Skeletal muscle satellite cell (primary cell): ENCODE measurements around the gene RASSF8.

Source experiments
- H3K27me3 ChIP-seq: 2 replicates; pipeline ENCODE4 v1.7.0; 2013; ENCODE audit warnings: low read length; ENCODE audit not compliant: control insufficient read depth, insufficient read depth
- H3K36me3 ChIP-seq: 2 replicates; pipeline ENCODE4 v1.7.0; 2013; ENCODE audit warnings: mild to moderate bottlenecking, control low read depth, low read length; ENCODE audit not compliant: insufficient read depth
- H3K4me1 ChIP-seq: 2 replicates; pipeline ENCODE4 v1.7.0; 2013; ENCODE audit warnings: low read length; ENCODE audit not compliant: control insufficient read depth, insufficient read depth
- H3K4me2 ChIP-seq: 2 replicates; pipeline ENCODE4 v1.7.0; 2013; ENCODE audit warnings: mild to moderate bottlenecking, low read length
- H3K4me3 ChIP-seq: 2 replicates; pipeline ENCODE4 v1.7.0; 2013; ENCODE audit warnings: low read length
- H3K9ac ChIP-seq: 2 replicates; pipeline ENCODE4 v1.7.0; 2013; ENCODE audit warnings: mild to moderate bottlenecking, low read depth, low read length, moderate library complexity
- H3K9me3 ChIP-seq: replicated peaks from 2 replicates; pipeline ENCODE4 v1.7.0; 2013; ENCODE audit warnings: mild to moderate bottlenecking, control low read depth, low read length

RASSF8 gene

DNA sequence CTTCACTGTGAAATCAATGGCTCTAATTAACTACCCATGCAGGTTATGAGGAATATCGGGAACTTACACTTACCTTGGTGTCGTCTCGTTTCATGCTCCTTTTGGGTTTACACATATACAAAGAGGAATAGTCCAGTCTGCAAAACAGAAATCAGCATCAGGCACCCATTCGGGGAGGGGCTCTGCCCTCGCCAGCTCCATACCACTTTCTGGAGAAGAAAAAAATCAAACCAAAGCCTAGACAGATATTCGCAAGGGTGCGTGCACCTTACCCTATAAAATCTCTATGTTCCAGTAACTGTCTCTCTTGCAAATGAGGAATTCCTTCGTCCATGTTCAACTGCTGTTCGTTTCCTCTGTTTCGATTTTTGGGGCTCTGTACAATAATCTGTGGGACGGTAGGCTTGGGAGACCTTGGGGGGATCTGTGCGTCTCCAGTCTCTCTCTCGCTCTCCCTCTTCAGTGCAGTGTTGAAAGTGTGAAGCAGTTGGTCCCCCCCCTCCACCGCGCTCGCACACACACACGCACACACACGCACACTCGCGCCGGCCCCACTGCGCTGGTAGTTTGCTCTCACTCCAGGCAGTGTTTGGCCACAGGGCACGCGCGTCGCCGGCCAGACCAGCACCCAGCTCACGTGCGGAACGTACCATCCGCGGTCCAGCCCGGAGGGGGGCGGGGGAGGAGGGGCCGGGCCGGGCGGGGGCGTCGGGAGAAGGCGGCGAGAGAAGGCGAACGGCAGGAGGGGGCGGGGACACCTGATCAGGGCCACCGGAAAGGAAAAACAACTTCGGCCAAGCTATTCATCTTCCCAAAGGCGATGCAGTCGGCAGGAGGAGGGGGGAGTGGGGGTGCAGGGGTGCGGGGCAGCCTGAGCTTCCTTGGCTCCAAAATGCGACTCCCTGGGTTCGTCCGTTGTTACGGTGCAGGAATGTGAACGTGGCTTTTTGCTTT, 166.2 kb downstream of the RASSF8 start, which contains the start of gene BHLHE41:
BHLHE41 (minus strand) TSS at position 592 of the 954 bp plus-strand sequence; CDS start at position 334, 258 bp downstream.
- Histone ChIP-seq H3K9ac (peak within 1 kb of the TSS; percentile 80), H3K4me3 (peak within 1 kb of the TSS; percentile 84), H3K36me3 (no peaks in the 10 kb centered on the region), H3K4me1 (peaks cover 25% of the 10 kb centered on the region), H3K4me2 (peak within 1 kb of the TSS; percentile 100), H3K27me3 (peaks cover 4% of the 10 kb centered on the region), H3K9me3 (no peaks in the 10 kb centered on the region)

DNA sequence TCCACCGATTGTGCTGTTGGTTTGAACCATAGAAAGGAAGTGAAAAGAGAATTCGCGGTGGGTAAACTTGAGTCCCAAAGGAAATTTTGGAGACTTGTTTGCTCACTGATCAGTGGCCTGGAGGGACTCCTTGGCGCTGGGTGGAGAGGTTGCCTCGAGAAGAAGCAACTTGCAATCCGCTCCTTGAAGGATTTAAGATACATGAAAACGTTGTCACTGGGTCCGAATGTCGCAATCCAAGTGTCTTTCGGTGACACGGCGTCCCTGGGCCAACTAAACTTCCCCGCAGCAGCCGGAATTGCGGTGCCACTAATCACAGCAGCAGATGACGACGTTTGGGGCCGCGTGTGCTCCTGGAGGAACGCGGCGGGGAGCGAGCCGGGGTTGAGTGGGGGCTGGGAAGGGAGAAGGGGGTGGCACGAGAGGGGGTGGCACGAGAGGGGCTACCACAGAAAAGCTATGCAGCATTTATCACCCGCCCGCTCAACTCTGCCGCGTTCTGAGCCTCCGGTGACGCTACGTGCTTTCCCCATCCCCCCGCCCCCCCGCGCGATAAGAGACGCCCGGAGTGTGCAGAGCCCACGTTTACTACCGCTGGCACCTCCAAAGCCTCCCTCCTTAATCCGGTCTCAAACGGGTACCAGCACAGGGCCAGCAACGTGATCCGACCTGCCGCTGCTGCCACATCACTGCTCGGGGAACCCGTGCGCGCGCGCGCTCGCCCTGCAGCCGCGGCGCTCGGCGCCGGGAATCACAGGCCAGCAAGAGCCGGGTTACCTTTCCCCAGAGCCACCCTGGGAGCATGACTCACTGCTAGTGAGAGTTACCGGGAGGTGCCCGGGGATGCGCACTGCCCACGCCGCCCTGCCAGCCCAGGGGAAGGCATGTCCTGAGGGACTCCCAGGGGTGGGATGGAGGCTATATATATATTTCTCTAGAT, 167.2 kb downstream of the RASSF8 start:
- peak overlapping the region; percentile 100 for H3K4me2 ChIP-seq
- H3K4me3 ChIP-seq: peak overlapping the region; percentile 84
- no peaks in the 10 kb centered on the region for H3K36me3 ChIP-seq
- H3K9ac ChIP-seq: peak overlapping the region; percentile 80
- H3K4me1 ChIP-seq: peaks cover 25% of the 10 kb centered on the region
- no peaks in the 10 kb centered on the region for H3K9me3 ChIP-seq
- peaks cover 4% of the 10 kb centered on the region for H3K27me3 ChIP-seq

DNA sequence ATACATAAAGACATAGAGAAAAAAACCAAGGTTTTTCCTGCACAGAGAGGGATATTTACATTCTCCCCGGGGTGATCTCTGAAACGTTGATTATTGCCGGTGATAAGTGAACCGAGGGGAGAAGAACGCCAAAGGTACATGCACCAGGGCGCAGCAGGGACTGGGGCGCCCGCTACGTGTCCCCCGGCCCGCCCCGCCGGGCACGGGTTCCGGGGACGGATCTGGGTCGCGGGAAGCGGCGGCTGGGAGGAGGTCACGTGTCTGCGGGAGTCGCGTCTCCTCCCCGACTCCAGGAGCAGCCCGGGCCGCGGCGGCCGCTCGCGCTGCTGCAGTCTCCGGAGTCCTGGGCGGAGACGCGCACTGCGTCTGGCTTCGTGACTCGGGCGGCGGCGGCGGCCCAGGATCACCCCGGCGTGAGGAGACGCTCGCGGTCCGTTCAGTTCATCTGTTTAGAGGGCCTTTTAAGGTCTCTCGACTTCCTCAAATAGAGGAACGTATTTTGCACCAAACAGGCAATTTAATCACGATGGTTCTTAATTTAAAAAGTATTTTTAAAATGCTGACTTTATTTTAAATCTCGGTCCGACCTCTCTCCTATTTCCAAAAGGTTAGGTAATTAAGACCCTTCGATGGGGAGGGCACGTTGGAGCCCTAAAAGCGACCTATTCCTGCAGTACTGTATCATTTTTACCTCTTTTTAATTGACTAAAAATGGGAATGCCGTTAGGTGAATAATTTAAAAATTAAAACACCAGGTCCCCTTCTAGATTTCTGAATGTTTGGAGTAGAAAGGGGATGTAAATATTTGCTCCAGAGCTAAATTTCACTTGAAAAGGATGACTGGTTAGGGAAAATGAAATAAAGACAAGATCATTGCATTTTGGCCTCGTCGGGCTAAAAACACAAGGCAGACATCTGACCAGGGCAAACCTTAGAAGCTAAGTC, 168.1 kb downstream of the RASSF8 start:
- Histone ChIP-seq H3K4me3 (peak overlapping the region; percentile 84), H3K36me3 (no peaks in the 10 kb centered on the region), H3K4me2 (peak overlapping the region; percentile 100), H3K9me3 (no peaks in the 10 kb centered on the region), H3K9ac (peak overlapping the region; percentile 80), H3K27me3 (peaks cover 4% of the 10 kb centered on the region), H3K4me1 (peaks cover 25% of the 10 kb centered on the region)

DNA sequence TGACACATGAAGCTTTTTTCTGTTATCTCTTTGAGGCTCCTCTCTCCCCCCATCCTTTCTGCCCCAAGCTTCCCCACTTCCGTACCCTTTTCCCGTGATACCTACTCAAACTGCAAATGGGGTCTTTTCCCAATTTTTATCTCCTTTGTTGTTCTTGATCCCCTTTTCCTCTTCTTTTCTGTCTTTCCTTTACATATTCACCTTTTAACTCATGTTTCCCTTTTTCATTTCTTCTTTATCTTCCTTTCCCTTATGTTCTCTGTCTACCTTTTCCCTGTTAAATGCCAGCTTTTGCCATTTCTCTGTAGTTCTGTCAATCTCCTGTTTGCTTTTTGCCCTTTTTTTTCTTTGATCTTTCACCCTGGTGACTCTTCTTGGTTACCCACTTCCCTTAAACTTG, 168.9 kb downstream of the RASSF8 start:
- H3K36me3 ChIP-seq: no peaks in the 10 kb centered on the region
- no peak overlapping the region for H3K4me3 ChIP-seq
- H3K4me1 ChIP-seq: peaks cover 25% of the 10 kb centered on the region
- H3K9ac ChIP-seq: no peak overlapping the region
- H3K27me3 ChIP-seq: peaks cover 10% of the 10 kb centered on the region
- no peaks in the 10 kb centered on the region for H3K9me3 ChIP-seq
- peak overlapping the region; percentile 100 for H3K4me2 ChIP-seq

GRCh38 chr12:26128168-26128567, 169.7 kb downstream of the RASSF8 start:
- H3K36me3 ChIP-seq: no peaks in the 10 kb centered on the region
- no peak overlapping the region for H3K4me3 ChIP-seq
- H3K9me3 ChIP-seq: no peaks in the 10 kb centered on the region
- peaks cover 21% of the 10 kb centered on the region for H3K4me1 ChIP-seq
- H3K4me2 ChIP-seq: no peak overlapping the region
- no peak overlapping the region for H3K9ac ChIP-seq
- H3K27me3 ChIP-seq: peaks cover 10% of the 10 kb centered on the region
